Testis (tissue), 3 donors: ENCODE measurements around the gene BAX. TPM values are rescaled to one million over a fixed set of nuclear protein-coding genes. Genes with fewer than 3 reads are reported as not detected.

ENCODE experiments used
- DNase-seq: peaks from one replicate; pipeline ENCODE4 v3.0.0-alpha.2; 2019
- H3K27ac ChIP-seq, 2 donors: fragments of 200-600 bp; sonication (generic); one replicate each; pipeline ENCODE4 v1.5.1; 2019
- H3K27me3 ChIP-seq: fragments of 200-600 bp; sonication (generic); one replicate; pipeline ENCODE4 v1.5.1; 2019
- H3K36me3 ChIP-seq: fragments of 200-600 bp; sonication (generic); one replicate; pipeline ENCODE4 v1.5.1; 2017; ENCODE audit warnings: low read depth; ENCODE audit errors: missing control alignments
- H3K4me1 ChIP-seq: fragments of 200-600 bp; sonication (generic); one replicate; pipeline ENCODE4 v1.5.1; 2019
- H3K4me3 ChIP-seq, 2 donors: fragments of 200-600 bp; sonication (generic); one replicate each; pipeline ENCODE4 v1.5.1; 2017 to 2019
- H3K9me3 ChIP-seq: fragments of 200-600 bp; sonication (generic); one replicate; pipeline ENCODE4 v1.5.1; 2017
- POLR2A ChIP-seq: fragments of 450-650 bp; IDR thresholded peaks from one replicate; pipeline ENCODE4 v1.6.1; 2017; ENCODE audit warnings: antibody characterized with exemption, mild to moderate bottlenecking, moderate library complexity
- WGBS, 2 donors: methylation state at CpG; one replicate each; pipeline ENCODE4 v1.1.5; 2018; 5-methylcytosine and 5-hydroxymethylcytosine counted together
- intact Hi-C: fragments of 100-400 bp; cut with DNase I; formaldehyde crosslinking; loops from one replicate; pipeline ENCODE4 v1.15.1; 2023; ENCODE audit warnings: low total_unique reads
- polyA plus RNA-seq: library from polyadenylated mRNA; stranded (reverse); fragments of 350-450 nt; fragmentation: Illumina TruSeq; extraction: RNeasy Lipid Tissue Mini Kit (QIAGEN cat#74804); gene quantifications from one replicate; pipeline ENCODE4 v1.2.3, GENCODE V29; 2014; ENCODE audit warnings: low read depth, low replicate concordance; ENCODE audit not compliant: insufficient read depth
- total RNA-seq, 2 donors: library from RNA; depleted of rRNA; stranded (reverse); fragments of >200 nt; gene quantifications; one replicate each; pipeline ENCODE4 v1.2.3, GENCODE V29; 2016
- TF ChIP-seq, protein P1 (sequence below), 3 experiments: fragments of 450-650 bp in 2 of 3; fragments of 200-600 bp in 1 of 3; sonication (generic) in 1 of 3; IDR thresholded peaks; one replicate each; pipeline ENCODE4 v1.5.1; 2016 to 2019; ENCODE audit warnings: antibody characterized with exemption in 3 of 3, mild to moderate bottlenecking in 2 of 3, moderate library complexity in 1 of 3

Gene BAX
- total and polyA plus RNA-seq, 3 donors from 2014 or later = 48.7 to 52.1 (median 50.1) TPM

DNA sequence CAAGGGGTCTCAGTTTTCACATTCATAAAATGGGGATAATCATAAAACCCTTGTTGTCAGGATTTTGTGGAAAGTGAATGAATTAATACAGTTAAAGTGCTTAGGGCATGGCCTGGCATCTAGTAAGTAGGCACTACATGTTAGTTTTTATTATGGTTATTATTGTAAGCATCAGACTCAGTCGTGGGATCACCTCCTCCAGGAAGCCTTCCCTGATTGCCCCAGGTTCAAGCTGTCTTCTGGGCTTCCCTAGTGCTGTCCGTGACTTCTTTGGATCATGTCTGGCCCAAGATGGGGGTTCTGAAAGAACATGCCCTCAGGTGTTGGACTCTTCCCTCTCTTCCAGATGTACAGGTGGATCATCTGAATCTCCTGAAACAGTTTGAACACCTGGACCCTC, 43.9 kb upstream of the BAX start:
- Histone ChIP-seq H3K4me3 (no peak overlapping the region), H3K4me1 (no peaks in the 10 kb centered on the region), H3K27me3 (no peaks in the 10 kb centered on the region), H3K9me3 (no peaks in the 10 kb centered on the region), H3K27ac (no peak overlapping the region), H3K36me3 (no peaks in the 10 kb centered on the region)
- WGBS, 2 donors = 83 to 92% methylated on average over 2 of the region's 2 CpGs
- no peak for DNase-seq
- TF ChIP-seq, protein P1, sequence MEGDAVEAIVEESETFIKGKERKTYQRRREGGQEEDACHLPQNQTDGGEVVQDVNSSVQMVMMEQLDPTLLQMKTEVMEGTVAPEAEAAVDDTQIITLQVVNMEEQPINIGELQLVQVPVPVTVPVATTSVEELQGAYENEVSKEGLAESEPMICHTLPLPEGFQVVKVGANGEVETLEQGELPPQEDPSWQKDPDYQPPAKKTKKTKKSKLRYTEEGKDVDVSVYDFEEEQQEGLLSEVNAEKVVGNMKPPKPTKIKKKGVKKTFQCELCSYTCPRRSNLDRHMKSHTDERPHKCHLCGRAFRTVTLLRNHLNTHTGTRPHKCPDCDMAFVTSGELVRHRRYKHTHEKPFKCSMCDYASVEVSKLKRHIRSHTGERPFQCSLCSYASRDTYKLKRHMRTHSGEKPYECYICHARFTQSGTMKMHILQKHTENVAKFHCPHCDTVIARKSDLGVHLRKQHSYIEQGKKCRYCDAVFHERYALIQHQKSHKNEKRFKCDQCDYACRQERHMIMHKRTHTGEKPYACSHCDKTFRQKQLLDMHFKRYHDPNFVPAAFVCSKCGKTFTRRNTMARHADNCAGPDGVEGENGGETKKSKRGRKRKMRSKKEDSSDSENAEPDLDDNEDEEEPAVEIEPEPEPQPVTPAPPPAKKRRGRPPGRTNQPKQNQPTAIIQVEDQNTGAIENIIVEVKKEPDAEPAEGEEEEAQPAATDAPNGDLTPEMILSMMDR (IDR thresholded peaks at IDR 0.05) = no peak
- no peak for TF ChIP-seq POLR2A
- intact Hi-C loops = no loop called here

DNA sequence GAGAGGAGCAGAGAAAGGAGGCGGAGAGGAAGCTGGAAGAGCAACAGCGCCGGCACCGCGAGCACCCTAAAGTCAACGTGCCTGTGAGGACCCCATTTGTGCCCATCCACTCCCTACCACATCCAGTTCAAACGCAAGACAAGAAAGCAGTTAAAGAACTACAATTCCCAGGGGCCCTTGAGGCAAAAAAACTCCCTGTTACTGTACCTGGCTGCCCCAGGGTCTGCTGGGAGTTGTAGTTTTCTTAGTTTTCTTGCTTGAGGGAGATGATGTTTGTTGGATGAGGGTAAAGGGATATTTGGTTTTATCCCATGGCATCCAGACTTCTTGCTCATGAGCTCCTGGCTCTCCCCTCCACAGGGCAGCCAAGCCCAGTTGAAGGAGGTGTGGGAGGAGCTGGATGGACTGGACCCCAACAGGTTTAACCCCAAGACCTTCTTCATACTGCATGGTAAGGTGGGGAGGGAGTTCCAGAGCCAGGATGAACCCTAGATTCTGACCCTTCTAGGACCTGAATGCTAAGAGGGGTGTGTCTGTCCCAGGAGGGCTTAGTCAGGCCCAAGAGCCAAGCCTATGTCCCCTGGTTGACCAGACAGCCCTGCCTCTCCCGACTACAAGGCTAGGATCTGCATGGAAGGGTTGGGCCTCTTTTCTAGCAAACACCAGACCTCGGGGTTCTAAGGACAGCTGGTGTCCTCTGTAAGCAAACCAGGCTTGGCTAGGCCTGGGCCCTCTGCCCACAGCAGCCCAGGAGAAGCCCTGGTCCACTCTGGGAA, 41.4 kb upstream of the BAX start:
- H3K27me3 ChIP-seq = no peaks in the 10 kb centered on the region
- H3K4me3 ChIP-seq = no peak overlapping the region
- H3K36me3 ChIP-seq = no peaks in the 10 kb centered on the region
- TF ChIP-seq, protein P1 (IDR thresholded peaks at IDR 0.05) = no peak
- no peak for TF ChIP-seq POLR2A
- H3K27ac ChIP-seq = no peak overlapping the region
- no peak for DNase-seq
- H3K9me3 ChIP-seq = no peaks in the 10 kb centered on the region
- WGBS, 2 donors = 88 to 93% methylated on average over 5 to 9 of the region's 9 CpGs
- H3K4me1 ChIP-seq = no peaks in the 10 kb centered on the region
- intact Hi-C loops = no loop called here

DNA sequence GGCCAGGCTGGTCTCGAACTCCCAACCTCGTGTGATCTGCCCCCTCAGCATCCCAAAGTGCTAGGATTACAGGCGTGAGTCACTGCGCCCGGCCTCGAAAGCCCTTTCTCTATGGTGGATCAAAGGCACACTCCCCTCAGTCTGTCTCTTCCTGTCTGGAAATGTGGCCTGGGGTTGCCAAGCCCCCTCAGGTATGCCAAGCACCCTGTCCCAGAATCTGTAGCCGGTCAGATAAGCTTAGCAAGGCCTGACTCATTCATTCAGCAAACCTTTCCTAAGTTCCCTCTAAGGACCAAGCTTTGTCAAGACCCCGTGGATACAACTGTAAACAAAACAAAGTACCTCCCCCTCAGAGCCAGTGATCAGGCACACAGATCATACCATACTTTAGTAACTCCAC, 40.5 kb upstream of the BAX start:
- no peak for DNase-seq
- Histone ChIP-seq H3K27me3 (no peaks in the 10 kb centered on the region), H3K27ac (no peak overlapping the region), H3K4me1 (no peaks in the 10 kb centered on the region), H3K36me3 (no peaks in the 10 kb centered on the region), H3K9me3 (no peaks in the 10 kb centered on the region), H3K4me3 (no peak overlapping the region)
- no peak for TF ChIP-seq POLR2A
- TF ChIP-seq, protein P1 (IDR thresholded peaks at IDR 0.05) = no peak
- intact Hi-C loops = no loop called here
- 94 to 97% methylated on average over 8 of the region's 8 CpGs for WGBS, 2 donors

- 80 to 91% methylated on average over 8 of the region's 8 CpGs for WGBS, 2 donors
- Histone ChIP-seq H3K27ac (no peak overlapping the region), H3K4me3 (no peak overlapping the region), H3K9me3 (no peaks in the 10 kb centered on the region), H3K36me3 (no peaks in the 10 kb centered on the region), H3K27me3 (no peaks in the 10 kb centered on the region), H3K4me1 (no peaks in the 10 kb centered on the region)
- TF ChIP-seq, protein P1 (IDR thresholded peaks at IDR 0.05) = no peak
- no peak for TF ChIP-seq POLR2A
- intact Hi-C loops = no loop called here
- no peak for DNase-seq
These were observed 38.9 kb upstream of the BAX start for GRCh38 chr19:48915757-48916156.

DNA sequence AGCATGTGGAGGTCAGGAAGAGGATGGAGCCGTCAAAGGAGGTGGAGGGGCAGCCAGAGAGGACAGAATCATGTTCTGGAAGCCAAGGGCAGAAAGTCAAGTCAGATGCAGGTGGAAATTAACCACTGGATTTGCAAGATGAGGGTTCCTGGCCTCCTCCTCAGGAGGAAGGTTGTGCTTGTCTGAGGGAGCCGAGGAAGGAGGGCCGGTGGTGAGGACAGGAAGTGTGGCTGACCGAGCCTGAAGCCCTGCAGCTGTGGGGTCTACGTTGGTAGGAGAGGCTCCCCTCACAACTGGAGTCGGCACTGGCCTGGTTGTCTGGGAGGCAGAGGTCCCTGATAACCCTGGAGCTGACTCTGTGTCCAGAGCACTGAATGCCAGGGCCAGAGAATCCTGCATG, 36.6 kb upstream of the BAX start:
- intact Hi-C loops = no loop called here

More for the DNA sequence above, 36.6 kb upstream of the BAX start:
- no peak for TF ChIP-seq POLR2A
- TF ChIP-seq, protein P1 (IDR thresholded peaks at IDR 0.05) = no peak
- H3K4me1 ChIP-seq = no peaks in the 10 kb centered on the region
- H3K4me3 ChIP-seq = peak overlapping the region in 1 of 2 donors; percentile 4
- 40 to 72% methylated on average over 4 to 6 of the region's 6 CpGs for WGBS, 2 donors
- H3K27ac ChIP-seq = no peak overlapping the region
- no peaks in the 10 kb centered on the region for H3K36me3 ChIP-seq
- H3K9me3 ChIP-seq = no peaks in the 10 kb centered on the region
- H3K27me3 ChIP-seq = no peaks in the 10 kb centered on the region
- no peak for DNase-seq
